Peyer's patch (tissue), 4 donors: ENCODE results near the gene LIN37.

ENCODE experiments used
- POLR2A ChIP-seq, 2 donors: fragments of 450-650 bp; IDR thresholded peaks; one replicate each; pipeline ENCODE4 v1.5.1; 2017; ENCODE audit warnings: antibody characterized with exemption in 2 of 2, mild to moderate bottlenecking in 2 of 2, moderate library complexity in 2 of 2
- TF ChIP-seq, protein P1 (sequence below), 6 experiments: fragments of 450-650 bp in 4 of 6; fragments of 200-600 bp in 2 of 6; sonication (generic) in 1 of 6; IDR thresholded peaks; one replicate each; pipeline ENCODE4 v1.5.1; 2017 to 2019; ENCODE audit warnings: antibody characterized with exemption in 6 of 6, mild to moderate bottlenecking in 3 of 6, moderate library complexity in 1 of 6

DNA sequence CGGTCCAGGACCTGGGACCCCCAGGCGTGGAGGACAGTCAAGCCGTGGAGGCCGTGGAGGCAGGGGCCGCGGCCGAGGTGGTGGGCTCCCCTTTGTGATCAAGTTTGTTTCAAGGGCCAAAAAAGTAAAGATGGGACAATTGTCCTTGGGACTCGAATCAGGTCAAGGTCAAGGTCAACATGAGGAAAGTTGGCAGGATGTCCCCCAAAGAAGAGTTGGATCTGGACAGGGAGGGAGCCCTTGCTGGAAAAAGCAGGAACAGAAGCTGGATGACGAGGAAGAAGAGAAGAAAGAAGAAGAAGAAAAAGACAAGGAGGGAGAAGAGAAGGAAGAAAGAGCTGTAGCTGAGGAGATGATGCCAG is 28.2 kb upstream of the LIN37 start:
- TF ChIP-seq, protein P1, sequence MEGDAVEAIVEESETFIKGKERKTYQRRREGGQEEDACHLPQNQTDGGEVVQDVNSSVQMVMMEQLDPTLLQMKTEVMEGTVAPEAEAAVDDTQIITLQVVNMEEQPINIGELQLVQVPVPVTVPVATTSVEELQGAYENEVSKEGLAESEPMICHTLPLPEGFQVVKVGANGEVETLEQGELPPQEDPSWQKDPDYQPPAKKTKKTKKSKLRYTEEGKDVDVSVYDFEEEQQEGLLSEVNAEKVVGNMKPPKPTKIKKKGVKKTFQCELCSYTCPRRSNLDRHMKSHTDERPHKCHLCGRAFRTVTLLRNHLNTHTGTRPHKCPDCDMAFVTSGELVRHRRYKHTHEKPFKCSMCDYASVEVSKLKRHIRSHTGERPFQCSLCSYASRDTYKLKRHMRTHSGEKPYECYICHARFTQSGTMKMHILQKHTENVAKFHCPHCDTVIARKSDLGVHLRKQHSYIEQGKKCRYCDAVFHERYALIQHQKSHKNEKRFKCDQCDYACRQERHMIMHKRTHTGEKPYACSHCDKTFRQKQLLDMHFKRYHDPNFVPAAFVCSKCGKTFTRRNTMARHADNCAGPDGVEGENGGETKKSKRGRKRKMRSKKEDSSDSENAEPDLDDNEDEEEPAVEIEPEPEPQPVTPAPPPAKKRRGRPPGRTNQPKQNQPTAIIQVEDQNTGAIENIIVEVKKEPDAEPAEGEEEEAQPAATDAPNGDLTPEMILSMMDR (IDR thresholded peaks at IDR 0.05), result no peak
- no peak for TF ChIP-seq POLR2A (IDR thresholded peaks at IDR 0.05)
